GM19397 (cell line): ENCODE results near the gene PPP4R2.

ENCODE experiments used
- ATAC-seq: cut with Tn5 transposase; IDR thresholded peaks from one replicate; pipeline ENCODE4 v1.9.1; 2021; ENCODE audit warnings: mild to moderate bottlenecking, moderate library complexity; ENCODE audit not compliant: unreplicated experiment

The PPP4R2 gene

DNA sequence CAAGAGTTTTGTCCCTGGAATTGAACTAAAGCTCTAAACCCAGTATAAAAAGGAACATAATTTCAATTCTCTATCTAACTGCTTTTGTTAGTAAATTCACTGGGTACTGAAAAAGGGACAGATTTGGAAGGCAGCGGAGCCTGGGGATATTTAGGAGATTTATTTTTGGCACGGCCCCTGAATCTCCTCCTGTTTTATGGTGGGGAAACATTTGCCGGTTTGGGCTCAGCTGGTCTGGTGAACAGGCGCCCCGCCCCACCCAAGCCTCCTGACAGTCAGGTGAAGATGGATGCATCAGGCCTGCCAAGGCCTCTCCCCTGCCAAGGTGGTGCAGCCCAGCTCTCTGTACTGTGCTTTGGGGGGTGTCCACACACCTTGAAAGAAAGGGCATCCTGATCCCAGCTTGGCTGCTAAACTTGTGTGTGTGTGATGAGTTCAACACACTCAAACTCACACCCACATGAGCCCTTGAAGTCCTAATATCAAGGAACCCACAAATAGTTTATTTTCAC lies 111.1 kb downstream of the PPP4R2 start:
- no peak for ATAC-seq

DNA sequence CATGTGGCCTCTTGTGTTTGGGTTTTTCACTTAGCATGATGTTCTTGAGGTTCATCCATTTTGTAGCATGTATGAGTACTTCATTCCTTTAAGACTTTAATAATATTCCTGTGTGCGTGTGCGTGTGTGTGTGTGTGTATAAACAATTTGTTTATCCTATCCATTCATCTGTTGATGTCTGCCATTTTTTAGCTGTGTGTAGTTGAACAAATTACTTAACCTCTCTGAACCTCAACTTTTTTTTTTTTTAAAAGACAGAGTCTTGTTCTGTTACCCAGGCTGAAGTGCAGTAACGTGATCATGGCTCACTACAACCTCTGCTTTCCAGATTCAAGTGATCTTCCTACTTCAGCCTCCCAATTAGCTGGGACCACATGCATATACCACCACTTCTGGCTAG lies 112.1 kb downstream of the PPP4R2 start:
- no peak for ATAC-seq

DNA sequence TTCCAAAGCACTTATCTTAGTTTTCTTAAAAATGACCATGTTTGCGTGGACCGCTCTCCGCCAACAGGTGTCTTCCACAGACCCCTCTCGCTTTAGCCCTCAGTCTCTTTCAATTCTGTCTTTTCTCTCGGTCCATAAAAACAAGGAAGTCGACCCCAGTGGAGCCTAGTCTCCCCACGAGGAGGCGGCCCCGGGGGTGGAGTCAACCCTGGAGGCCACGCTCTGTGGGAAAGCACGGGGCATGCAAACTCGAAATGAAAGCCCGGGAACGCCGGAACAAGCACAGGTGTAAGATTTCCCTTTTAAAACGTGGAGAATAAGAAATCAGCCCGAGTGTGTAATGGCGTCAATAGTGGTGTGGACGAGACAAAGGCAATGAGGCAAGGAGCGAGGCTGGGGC lies 113.9 kb downstream of the PPP4R2 start:
- ATAC-seq: no peak

DNA sequence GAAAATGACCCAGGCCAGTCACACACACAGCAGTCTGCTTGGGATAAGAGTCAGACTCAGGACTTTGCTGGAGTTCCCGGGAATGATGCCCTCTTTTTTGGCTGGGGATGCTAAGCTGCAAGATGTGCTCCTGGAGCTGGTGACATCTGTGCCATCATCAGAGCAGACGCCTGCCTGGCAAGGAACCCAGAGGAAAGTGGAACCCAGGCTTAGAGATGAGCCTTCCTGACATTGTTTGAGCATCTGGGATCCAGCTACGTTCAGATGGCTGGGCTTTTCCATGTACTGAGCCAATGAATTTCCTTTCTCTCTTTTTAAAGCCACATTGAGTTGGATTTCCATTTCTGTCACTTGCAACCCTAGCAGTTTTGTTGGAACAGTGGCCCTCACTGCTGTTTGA lies 118.1 kb downstream of the PPP4R2 start:
- no peak for ATAC-seq

DNA sequence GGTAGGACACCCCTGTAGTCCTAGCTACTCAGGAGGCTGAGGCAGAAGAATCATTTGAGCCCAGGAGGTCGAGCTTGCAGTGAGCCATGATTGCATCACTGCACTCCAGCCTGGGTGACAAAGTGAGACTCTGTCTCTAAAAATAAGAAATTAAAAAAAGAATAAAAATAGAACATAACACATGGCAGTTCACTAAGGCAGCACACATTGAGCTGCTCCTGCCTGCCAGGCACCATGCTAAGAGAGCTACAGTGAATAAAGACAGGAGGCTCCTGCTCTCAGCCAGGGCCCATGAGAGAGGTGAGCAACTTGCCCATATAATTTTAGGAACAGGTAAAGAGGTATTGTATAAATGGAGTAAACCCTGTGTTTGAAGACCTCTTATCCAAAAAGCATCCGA lies 119.2 kb downstream of the PPP4R2 start:
- ATAC-seq: no peak
